ENCODE measurements around the gene PCDHGA10. TPM values are rescaled to one million over a fixed set of nuclear protein-coding genes. Genes with fewer than 3 reads are reported as not detected.

Gene PCDHGA10
- 5.1 TPM for total RNA-seq
- polyA plus RNA-seq (ENCODE audit: insufficient read depth, low read depth, low replicate concordance): 0.47 TPM
- long read RNA-seq, donor 1, full-length matches to known transcripts: 7 of 7 reads
- long read RNA-seq, donor 1, partial matches to known transcripts: 0 of 7 reads
- long read RNA-seq, donor 1, other reads (novel, unspliced or antisense): 0 of 7 reads
- long read RNA-seq, donor 2, full-length matches to known transcripts: 1 of 1 reads
- long read RNA-seq, donor 2, partial matches to known transcripts: 0 of 1 reads
- long read RNA-seq, donor 2, other reads (novel, unspliced or antisense): 0 of 1 reads
- long read RNA-seq, donor 3, full-length matches to known transcripts: 4 of 4 reads
- long read RNA-seq, donor 3, partial matches to known transcripts: 0 of 4 reads
- long read RNA-seq, donor 3, other reads (novel, unspliced or antisense): 0 of 4 reads
- long read RNA-seq, donor 4, full-length matches to known transcripts: 5 of 5 reads
- long read RNA-seq, donor 4, partial matches to known transcripts: 0 of 5 reads
- long read RNA-seq, donor 4, other reads (novel, unspliced or antisense): 0 of 5 reads
- long read RNA-seq, donor 5: 0 reads
- long read RNA-seq, donor 6, full-length matches to known transcripts: 1 of 1 reads
- long read RNA-seq, donor 6, partial matches to known transcripts: 0 of 1 reads
- long read RNA-seq, donor 6, other reads (novel, unspliced or antisense): 0 of 1 reads
- long read RNA-seq, donor 7, full-length matches to known transcripts: 1 of 1 reads
- long read RNA-seq, donor 7, partial matches to known transcripts: 0 of 1 reads
- long read RNA-seq, donor 7, other reads (novel, unspliced or antisense): 0 of 1 reads
- long read RNA-seq, donor 8, full-length matches to known transcripts: 6 of 6 reads
- long read RNA-seq, donor 8, partial matches to known transcripts: 0 of 6 reads
- long read RNA-seq, donor 8, other reads (novel, unspliced or antisense): 0 of 6 reads
- long read RNA-seq, donor 9, full-length matches to known transcripts: 2 of 2 reads
- long read RNA-seq, donor 9, partial matches to known transcripts: 0 of 2 reads
- long read RNA-seq, donor 9, other reads (novel, unspliced or antisense): 0 of 2 reads
- long read RNA-seq, donor 10, full-length matches to known transcripts: 3 of 3 reads
- long read RNA-seq, donor 10, partial matches to known transcripts: 0 of 3 reads
- long read RNA-seq, donor 10, other reads (novel, unspliced or antisense): 0 of 3 reads

- FAIRE-seq (no peak), DNase-seq (peak in 3 of 5 donors; percentile 29 to 47 (median 31))
- Histone ChIP-seq H3K27ac (ENCODE audit: low read depth in 2 of 2, low read length in 2 of 2) (no peak within 1 kb of the TSS), H3K9ac (ENCODE audit: low read length in 3 of 3) (no peak within 1 kb of the TSS), H3K9me3 (ENCODE audit: control insufficient read depth in 2 of 3, insufficient read depth in 1 of 3, low read length in 3 of 3) (peaks cover 1 to 50% (median 27%) of the 10 kb centered on the region in 3 donors), H3K4me1 (ENCODE audit: control insufficient read depth in 2 of 3, insufficient read depth in 2 of 3, low read depth in 1 of 3, low read length in 3 of 3) (no peaks in the 10 kb centered on the region), H3K36me3 (ENCODE audit: control insufficient read depth in 2 of 3, insufficient read depth in 3 of 3, low read length in 3 of 3) (no peaks in the 10 kb centered on the region), H3K27me3 (ENCODE audit: control insufficient read depth, insufficient read depth, low read length) (no peaks in the 10 kb centered on the region), H3K4me3 (ENCODE audit: low read length in 3 of 3) (peak within 1 kb of the TSS; percentile 9 to 54 (median 44))
- peak; percentile 28 for TF ChIP-seq CTCF (IDR thresholded peaks at IDR 0.05; ENCODE audit: borderline replicate concordance, extremely low read depth, insufficient read depth)
- intact Hi-C loops (cut with DNase I): no loop called here
Observed at GRCh38 chr5:141412854-141413539, at the start of gene PCDHGA10. Gene PCDHGA10, plus strand, starts transcription at chr5:141412987. Its CDS starts 189 bp downstream, at chr5:141413176.

DNA sequence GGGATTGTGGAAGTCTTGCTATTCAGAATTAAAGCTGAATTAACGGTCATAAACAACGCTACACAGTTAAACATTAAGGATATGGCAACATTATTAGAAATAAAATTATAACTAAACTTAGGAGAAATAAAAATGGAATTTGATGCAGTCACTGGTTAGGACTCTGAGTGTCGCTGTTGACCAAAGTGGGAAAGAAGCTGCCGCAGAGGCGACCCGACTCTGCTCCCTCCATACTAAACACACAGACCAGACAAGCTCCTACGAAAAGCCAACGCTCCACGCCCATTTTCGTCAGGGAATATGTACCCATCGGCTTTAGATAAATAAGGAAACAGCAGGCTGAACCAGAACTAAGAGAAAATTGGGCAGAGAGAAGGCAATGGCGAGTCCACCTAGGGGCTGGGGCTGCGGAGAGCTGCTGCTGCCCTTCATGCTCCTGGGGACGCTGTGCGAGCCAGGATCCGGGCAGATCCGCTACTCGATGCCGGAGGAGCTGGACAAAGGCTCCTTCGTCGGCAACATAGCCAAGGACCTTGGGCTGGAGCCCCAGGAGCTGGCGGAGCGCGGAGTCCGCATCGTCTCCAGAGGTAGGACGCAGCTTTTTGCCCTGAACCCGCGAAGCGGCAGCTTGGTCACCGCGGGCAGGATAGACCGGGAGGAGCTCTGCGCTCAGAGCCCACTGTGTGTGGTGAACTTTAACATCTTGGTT lies 48.7 kb upstream of the PCDHGA10 start, which contains the start of gene PCDHGA5:
PCDHGA5 (plus strand) TSS at position 211 of the 709 bp plus-strand sequence; CDS start at position 380, 169 bp downstream.
- FAIRE-seq (no peak), DNase-seq (no peak)
- Histone ChIP-seq H3K9me3 (ENCODE audit: control insufficient read depth in 2 of 3, insufficient read depth in 1 of 3, low read length in 3 of 3) (peaks cover 0 to 74% (median 29%) of the 10 kb centered on the region in 3 donors), H3K27me3 (ENCODE audit: control insufficient read depth, insufficient read depth, low read length) (no peaks in the 10 kb centered on the region), H3K36me3 (ENCODE audit: control insufficient read depth in 2 of 3, insufficient read depth in 3 of 3, low read length in 3 of 3) (no peaks in the 10 kb centered on the region), H3K27ac (ENCODE audit: low read depth in 2 of 2, low read length in 2 of 2) (no peak within 1 kb of the TSS), H3K4me3 (ENCODE audit: low read length in 3 of 3) (peak within 1 kb of the TSS in 2 of 3 donors; percentile 7 to 21), H3K4me1 (ENCODE audit: control insufficient read depth in 2 of 3, insufficient read depth in 2 of 3, low read depth in 1 of 3, low read length in 3 of 3) (no peaks in the 10 kb centered on the region), H3K9ac (ENCODE audit: low read length in 3 of 3) (no peak within 1 kb of the TSS)
- intact Hi-C loops (cut with DNase I): no loop called here
- TF ChIP-seq CTCF (IDR thresholded peaks at IDR 0.05; ENCODE audit: borderline replicate concordance, extremely low read depth, insufficient read depth): no peak

All from kidney (tissue), 22 donors.